Sigmoid colon (tissue), 4 donors: ENCODE data around the gene RIN1.

Experiments
- POLR2A ChIP-seq, 2 donors: fragments of 450-650 bp; IDR thresholded peaks; one replicate each; pipeline ENCODE4 v1.6.1; 2016; ENCODE audit warnings: antibody characterized with exemption in 2 of 2, mild to moderate bottlenecking in 2 of 2, moderate library complexity in 2 of 2
- POLR2AphosphoS5 ChIP-seq, 4 donors: sonication (generic); formaldehyde crosslinking; IDR thresholded peaks; one replicate each; pipeline ENCODE4 v1.6.1; 2017; ENCODE audit warnings: antibody characterized with exemption in 4 of 4
- TF ChIP-seq, protein P1 (sequence below), 4 experiments: fragments of 450-650 bp in 3 of 4; fragments of 200-600 bp in 1 of 4; IDR thresholded peaks; one replicate each; pipeline ENCODE4 v1.5.1; 2016 to 2019; ENCODE audit warnings: antibody characterized with exemption in 4 of 4, mild to moderate bottlenecking in 3 of 4, moderate library complexity in 2 of 4

DNA sequence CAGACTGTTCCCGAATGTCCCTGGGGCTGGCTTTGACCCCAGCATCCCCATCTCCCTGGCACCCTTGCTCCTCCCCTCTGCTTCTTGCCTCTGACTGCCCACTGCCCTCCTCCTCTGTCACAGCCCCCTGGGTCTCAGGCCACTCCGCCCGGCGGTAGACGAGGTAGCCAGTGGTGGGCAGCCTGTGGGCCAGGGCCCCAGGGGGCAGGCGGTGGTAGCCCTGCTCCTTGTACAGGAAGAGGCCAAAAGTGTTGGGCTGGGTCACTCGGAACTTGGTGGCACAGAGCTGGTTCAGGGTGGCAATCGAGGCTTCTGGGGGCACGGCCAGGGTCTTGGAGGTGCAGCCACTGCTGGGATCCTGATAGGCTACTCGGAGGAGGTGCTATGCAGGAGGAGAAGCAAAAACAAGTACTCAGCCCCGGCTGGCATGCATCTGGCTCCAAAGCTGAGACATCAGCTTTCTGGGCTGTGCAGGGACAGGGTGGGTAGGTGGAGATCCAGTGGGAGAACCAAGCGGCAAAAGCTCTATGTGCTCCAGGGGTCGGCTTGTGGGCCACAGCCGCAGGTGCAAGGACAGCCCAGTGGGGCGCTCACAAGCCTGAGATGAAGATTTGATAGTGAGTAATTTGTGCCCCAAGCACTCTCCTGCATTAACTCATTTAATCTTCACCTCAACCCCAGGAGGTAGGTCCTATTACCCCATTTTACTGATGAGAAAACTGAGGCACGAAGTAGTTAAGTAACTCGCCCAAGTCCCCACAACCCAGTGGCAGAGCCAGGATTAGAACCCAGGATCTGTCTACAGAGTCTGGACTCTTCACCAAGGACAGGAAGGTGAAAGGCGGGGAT lies 3.6 kb downstream of the RIN1 start:
- no peak for TF ChIP-seq POLR2A (IDR thresholded peaks at IDR 0.05)
- TF ChIP-seq POLR2AphosphoS5 (IDR thresholded peaks at IDR 0.05) = no peak
- TF ChIP-seq, protein P1, sequence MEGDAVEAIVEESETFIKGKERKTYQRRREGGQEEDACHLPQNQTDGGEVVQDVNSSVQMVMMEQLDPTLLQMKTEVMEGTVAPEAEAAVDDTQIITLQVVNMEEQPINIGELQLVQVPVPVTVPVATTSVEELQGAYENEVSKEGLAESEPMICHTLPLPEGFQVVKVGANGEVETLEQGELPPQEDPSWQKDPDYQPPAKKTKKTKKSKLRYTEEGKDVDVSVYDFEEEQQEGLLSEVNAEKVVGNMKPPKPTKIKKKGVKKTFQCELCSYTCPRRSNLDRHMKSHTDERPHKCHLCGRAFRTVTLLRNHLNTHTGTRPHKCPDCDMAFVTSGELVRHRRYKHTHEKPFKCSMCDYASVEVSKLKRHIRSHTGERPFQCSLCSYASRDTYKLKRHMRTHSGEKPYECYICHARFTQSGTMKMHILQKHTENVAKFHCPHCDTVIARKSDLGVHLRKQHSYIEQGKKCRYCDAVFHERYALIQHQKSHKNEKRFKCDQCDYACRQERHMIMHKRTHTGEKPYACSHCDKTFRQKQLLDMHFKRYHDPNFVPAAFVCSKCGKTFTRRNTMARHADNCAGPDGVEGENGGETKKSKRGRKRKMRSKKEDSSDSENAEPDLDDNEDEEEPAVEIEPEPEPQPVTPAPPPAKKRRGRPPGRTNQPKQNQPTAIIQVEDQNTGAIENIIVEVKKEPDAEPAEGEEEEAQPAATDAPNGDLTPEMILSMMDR (IDR thresholded peaks at IDR 0.05) = no peak
